Natural killer cell (primary cell): ENCODE results near the gene KDM4C. TPM values are rescaled to one million over a fixed set of nuclear protein-coding genes. Genes with fewer than 3 reads are reported as not detected.

Experiments
- ATAC-seq, 3 donors: fragments of 150-1000 bp in 2 of 3; fragments of 200-7000 bp in 1 of 3; cut with Tn5 transposase; 1 replicate in 1 of 3; 2 replicates in 2 of 3; pipeline ENCODE4 v1.10.0; 2021; ENCODE audit warnings: mild to moderate bottlenecking in 2 of 3, moderate library complexity in 2 of 3
- DNase-seq, 2 donors: peaks; one replicate each; pipeline versions ENCODE4 v3.0.0 to v3.0.0-alpha.2; 2013 to 2021; ENCODE audit warnings: mixed read lengths in 1 of 2
- H3K27ac ChIP-seq: one replicate; pipeline ENCODE4 v1.5.1; 2013; ENCODE audit warnings: mild to moderate bottlenecking, low read length
- H3K27me3 ChIP-seq: one replicate; pipeline ENCODE4 v1.6.1; 2013; ENCODE audit warnings: low read length; ENCODE audit not compliant: control insufficient read depth, insufficient read depth
- H3K36me3 ChIP-seq: one replicate; pipeline ENCODE4 v1.6.1; 2013; ENCODE audit warnings: low read length; ENCODE audit not compliant: control insufficient read depth, insufficient read depth
- H3K4me1 ChIP-seq: one replicate; pipeline ENCODE4 v1.6.1; 2013; ENCODE audit warnings: low read length; ENCODE audit not compliant: control insufficient read depth, insufficient read depth
- H3K4me3 ChIP-seq: one replicate; pipeline ENCODE4 v1.5.1; 2013; ENCODE audit warnings: low read length
- H3K9me3 ChIP-seq: one replicate; pipeline ENCODE4 v1.6.1; 2013; ENCODE audit warnings: low read length; ENCODE audit not compliant: control insufficient read depth, insufficient read depth
- H3K27ac Mint-ChIP-seq, 2 donors: one replicate each; pipeline ENCODE4 v1.8.0; 2022; ENCODE audit warnings: mild to moderate bottlenecking in 2 of 2, mixed read lengths in 2 of 2, moderate library complexity in 1 of 2
- H3K27me3 Mint-ChIP-seq, 2 donors: one replicate each; pipeline ENCODE4 v1.8.0; 2022; ENCODE audit warnings: low read depth in 2 of 2, mixed read lengths in 2 of 2
- H3K36me3 Mint-ChIP-seq: one replicate; pipeline ENCODE4 v1.8.0; 2022; ENCODE audit warnings: mixed read lengths
- H3K4me1 Mint-ChIP-seq, 2 donors: one replicate each; pipeline ENCODE4 v1.8.0; 2022; ENCODE audit warnings: mixed read lengths in 2 of 2
- H3K4me3 Mint-ChIP-seq: one replicate; pipeline ENCODE4 v1.8.0; 2022; ENCODE audit warnings: mild to moderate bottlenecking, moderate library complexity, mixed read lengths
- H3K9me3 Mint-ChIP-seq, 2 donors: one replicate each; pipeline ENCODE4 v1.8.0; 2022; ENCODE audit warnings: mixed read lengths in 2 of 2
- WGBS: methylation state at CpG from one replicate; pipeline ENCODE4 v1.1.7; 2013; ENCODE audit warnings: missing lambda C conversion rate; ENCODE audit not compliant: insufficient coverage; 5-methylcytosine and 5-hydroxymethylcytosine counted together
- intact Hi-C: fragments of 100-400 bp; cut with micrococcal nuclease; formaldehyde crosslinking; loops from one replicate; pipeline ENCODE4 v1.14.2; 2022
- total RNA-seq, 4 donors: library from RNA; stranded (reverse); fragments of 120-200 nt in 1 of 4; gene quantifications; one replicate each; pipeline versions ENCODE4 v1.2.3 to v1.2.4, GENCODE V29; 2013 to 2022
- TF ChIP-seq, protein P1 (sequence below): fragments of 200-600 bp; IDR thresholded peaks from one replicate; pipeline ENCODE4 v1.8.0; 2022; ENCODE audit warnings: antibody characterized with exemption

The KDM4C gene
- total RNA-seq, 3 donors from 2014 or later (not counting 1 experiment from before 2014, with no cell fraction given), result 115 to 137 (median 116) TPM

DNA sequence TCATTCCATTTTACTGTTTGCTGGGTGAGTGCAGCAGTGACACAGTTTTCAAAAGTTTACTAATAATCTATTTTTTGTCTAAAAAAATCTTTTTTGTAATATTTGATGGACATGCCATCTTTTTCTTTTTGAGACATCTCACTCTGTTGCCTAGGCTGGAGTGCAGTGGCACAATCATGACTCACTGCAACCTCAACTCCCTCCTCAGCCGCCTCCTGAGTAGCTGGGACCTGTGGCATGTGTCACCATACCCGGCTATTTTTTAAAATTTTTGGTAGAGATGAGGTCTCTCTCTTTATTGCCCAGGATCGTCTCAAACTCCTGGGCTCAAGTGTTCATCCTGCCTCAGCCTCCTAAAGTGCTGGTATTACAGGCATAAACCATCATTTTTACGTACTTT is 86.0 kb downstream of the KDM4C start:
- no peaks in the 10 kb centered on the region for H3K36me3 ChIP-seq
- ATAC-seq, result no peak

DNA sequence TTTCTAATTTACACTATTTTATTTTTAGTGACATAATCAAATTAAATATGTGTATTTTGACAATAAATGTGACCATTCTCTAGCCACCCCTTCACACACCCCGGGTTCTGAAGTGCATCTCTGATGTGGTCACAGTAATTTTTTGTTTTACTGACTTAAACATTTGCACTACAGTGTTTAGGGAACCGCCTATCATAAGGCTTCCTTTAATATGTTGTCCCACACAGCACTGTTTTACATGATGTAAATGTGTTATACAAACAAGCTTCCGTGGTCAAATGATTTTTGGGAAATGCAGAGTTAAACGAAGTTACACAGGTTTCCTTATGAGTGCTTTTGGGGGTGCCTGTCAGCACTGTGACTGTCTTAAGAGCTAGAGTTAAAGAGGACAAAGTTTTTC is 86.5 kb downstream of the KDM4C start:
- no peak overlapping the region for H3K4me3 ChIP-seq
- TF ChIP-seq, protein P1, sequence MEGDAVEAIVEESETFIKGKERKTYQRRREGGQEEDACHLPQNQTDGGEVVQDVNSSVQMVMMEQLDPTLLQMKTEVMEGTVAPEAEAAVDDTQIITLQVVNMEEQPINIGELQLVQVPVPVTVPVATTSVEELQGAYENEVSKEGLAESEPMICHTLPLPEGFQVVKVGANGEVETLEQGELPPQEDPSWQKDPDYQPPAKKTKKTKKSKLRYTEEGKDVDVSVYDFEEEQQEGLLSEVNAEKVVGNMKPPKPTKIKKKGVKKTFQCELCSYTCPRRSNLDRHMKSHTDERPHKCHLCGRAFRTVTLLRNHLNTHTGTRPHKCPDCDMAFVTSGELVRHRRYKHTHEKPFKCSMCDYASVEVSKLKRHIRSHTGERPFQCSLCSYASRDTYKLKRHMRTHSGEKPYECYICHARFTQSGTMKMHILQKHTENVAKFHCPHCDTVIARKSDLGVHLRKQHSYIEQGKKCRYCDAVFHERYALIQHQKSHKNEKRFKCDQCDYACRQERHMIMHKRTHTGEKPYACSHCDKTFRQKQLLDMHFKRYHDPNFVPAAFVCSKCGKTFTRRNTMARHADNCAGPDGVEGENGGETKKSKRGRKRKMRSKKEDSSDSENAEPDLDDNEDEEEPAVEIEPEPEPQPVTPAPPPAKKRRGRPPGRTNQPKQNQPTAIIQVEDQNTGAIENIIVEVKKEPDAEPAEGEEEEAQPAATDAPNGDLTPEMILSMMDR, result no peak
- Mint-ChIP-seq H3K36me3 (no peaks in the 10 kb centered on the region), H3K4me1 (peaks cover 21 to 36% of the 10 kb centered on the region in 2 donors), H3K4me3 (no peak overlapping the region), H3K27me3 (no peaks in the 10 kb centered on the region), H3K9me3 (no peaks in the 10 kb centered on the region), H3K27ac (no peak overlapping the region)
- WGBS, result 73% methylated on average over 4 of the region's 4 CpGs
- DNase-seq (no peak), ATAC-seq (no peak)
- H3K27me3 ChIP-seq, result no peaks in the 10 kb centered on the region
- H3K9me3 ChIP-seq, result no peaks in the 10 kb centered on the region
- no peaks in the 10 kb centered on the region for H3K4me1 ChIP-seq
- H3K27ac ChIP-seq, result no peak overlapping the region
- intact Hi-C loops, result no loop called here
- peaks cover under 1% of the 10 kb centered on the region for H3K36me3 ChIP-seq

More for the DNA sequence above, 86.0 kb downstream of the KDM4C start:
- Histone ChIP-seq H3K27ac (no peak overlapping the region), H3K9me3 (no peaks in the 10 kb centered on the region), H3K4me3 (no peak overlapping the region), H3K27me3 (no peaks in the 10 kb centered on the region), H3K4me1 (no peaks in the 10 kb centered on the region)
- no peaks in the 10 kb centered on the region for H3K36me3 Mint-ChIP-seq
- TF ChIP-seq, protein P1, result no peak
- H3K4me1 Mint-ChIP-seq, result peaks cover 21 to 35% of the 10 kb centered on the region in 2 donors
- WGBS, result 100% methylated on average over 3 of the region's 4 CpGs
- no peak overlapping the region for H3K27ac Mint-ChIP-seq
- intact Hi-C loops, result no loop called here
- no peak overlapping the region for H3K4me3 Mint-ChIP-seq
- H3K9me3 Mint-ChIP-seq, result no peaks in the 10 kb centered on the region
- no peaks in the 10 kb centered on the region for H3K27me3 Mint-ChIP-seq
- no peak for DNase-seq

DNA sequence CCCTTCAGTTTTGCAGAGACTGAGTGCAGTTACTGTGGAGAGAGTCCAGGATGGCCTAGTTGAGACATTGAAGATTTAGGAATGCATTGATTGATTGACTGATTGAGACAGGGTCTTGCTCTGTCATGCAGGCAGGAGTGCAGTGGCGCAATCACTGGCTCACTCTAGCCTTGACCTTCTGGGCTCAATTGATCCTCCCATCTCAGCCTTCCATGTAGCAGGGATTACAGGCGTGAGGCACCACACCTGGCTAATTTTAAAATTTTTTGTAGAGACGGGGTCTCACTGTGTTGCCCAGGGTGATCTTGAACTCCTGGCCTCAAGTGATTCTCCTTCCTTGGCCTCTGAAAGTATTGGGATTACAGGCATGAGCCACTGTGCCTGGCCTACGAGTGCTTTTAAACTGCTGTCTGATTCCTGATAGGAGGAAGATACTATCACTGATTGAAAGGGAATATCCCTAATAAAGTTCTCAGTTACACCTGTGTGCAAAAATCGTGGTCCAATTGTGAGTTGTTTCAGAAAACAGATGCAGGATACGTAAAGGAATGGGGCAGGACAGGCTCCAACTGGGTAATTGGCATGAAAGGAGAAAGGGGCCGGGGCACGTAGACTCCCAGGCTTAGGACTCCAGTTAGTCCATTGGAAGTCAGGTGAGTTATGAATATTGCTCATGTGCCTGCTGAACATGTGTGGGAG is 87.5 kb downstream of the KDM4C start:
- no peak overlapping the region for H3K4me3 Mint-ChIP-seq
- H3K27ac Mint-ChIP-seq, result peak overlapping the region in 1 of 2 donors; percentile 40
- Histone ChIP-seq H3K9me3 (no peaks in the 10 kb centered on the region), H3K36me3 (peaks cover 8% of the 10 kb centered on the region), H3K27ac (no peak overlapping the region), H3K27me3 (no peaks in the 10 kb centered on the region), H3K4me1 (no peaks in the 10 kb centered on the region), H3K4me3 (no peak overlapping the region)
- no peaks in the 10 kb centered on the region for H3K9me3 Mint-ChIP-seq
- DNase-seq, result no peak
- TF ChIP-seq, protein P1, result no peak
- 98% methylated on average over 8 of the region's 8 CpGs for WGBS
- no peak for ATAC-seq
- no peaks in the 10 kb centered on the region for H3K36me3 Mint-ChIP-seq
- H3K4me1 Mint-ChIP-seq, result peaks cover 27 to 43% of the 10 kb centered on the region in 2 donors
- no peaks in the 10 kb centered on the region for H3K27me3 Mint-ChIP-seq
- intact Hi-C loops, result no loop called here

DNA sequence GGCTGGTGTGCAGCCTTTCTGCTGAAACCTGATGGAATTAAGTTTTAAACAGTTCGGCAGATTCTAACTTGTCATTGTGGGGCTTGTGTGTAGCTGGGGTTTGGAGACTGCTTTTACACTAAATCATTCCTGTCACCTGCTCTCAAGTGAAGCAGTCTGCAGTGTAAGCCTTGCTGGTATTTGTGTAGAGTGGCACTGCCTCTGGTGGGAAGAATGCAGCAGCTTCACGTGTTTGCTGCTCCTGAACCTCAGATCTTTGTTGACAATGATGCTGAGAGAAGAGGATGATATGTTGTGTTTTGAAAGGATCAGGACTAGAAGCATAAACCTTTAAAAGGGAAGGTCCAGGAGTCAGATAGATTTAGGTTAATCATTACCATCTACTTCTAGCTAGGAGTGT is 88.1 kb downstream of the KDM4C start:
- Histone ChIP-seq H3K4me1 (no peaks in the 10 kb centered on the region), H3K36me3 (peaks cover 9% of the 10 kb centered on the region), H3K9me3 (no peaks in the 10 kb centered on the region), H3K27ac (no peak overlapping the region), H3K27me3 (no peaks in the 10 kb centered on the region), H3K4me3 (no peak overlapping the region)
- ATAC-seq (no peak), DNase-seq (no peak)
- 87% methylated on average over 2 of the region's 2 CpGs for WGBS
- Mint-ChIP-seq H3K27me3 (no peaks in the 10 kb centered on the region), H3K27ac (peak overlapping the region in 1 of 2 donors; percentile 40), H3K9me3 (no peaks in the 10 kb centered on the region), H3K36me3 (no peaks in the 10 kb centered on the region), H3K4me1 (peaks cover 22 to 37% of the 10 kb centered on the region in 2 donors), H3K4me3 (no peak overlapping the region)
- intact Hi-C loops, result no loop called here
- TF ChIP-seq, protein P1, result no peak
